RWPE1 (cell line): ENCODE results near the gene AKAP12.

ENCODE experiments used
- CTCF ChIA-PET: fragments of 350-600 bp; sonication (Branson Sonifier 250); formaldehyde crosslinking; extraction: SDS; loops from one replicate; lab custom pipeline; 2021; lab: Yijun Ruan, JAX
- POLR2A ChIA-PET: fragments of 400-600 bp; formaldehyde crosslinking; extraction: SDS; loops from one replicate; lab custom pipeline; 2020; ENCODE audit warnings: antibody characterized with exemption; ENCODE audit not compliant: low non-redundant PET; lab: Yijun Ruan, JAX
- DNase-seq: peaks from one replicate; pipeline ENCODE4 v3.0.0; 2012; ENCODE audit warnings: low spot score
- H3K27ac ChIP-seq: fragments of 450-650 bp; 2 replicates; pipeline ENCODE4 v1.5.1; 2017
- CTCF ChIP-seq: fragments of 450-650 bp; conservative IDR thresholded peaks from 2 replicates; pipeline ENCODE4 v1.5.1; 2017; ENCODE audit warnings: low read depth, mild to moderate bottlenecking

AKAP12 gene

GRCh38 chr6:151205721-151206600, 33.8 kb upstream of the AKAP12 start:
- DNase-seq, result no peak
- POLR2A ChIA-PET, result no interaction called here
- CTCF ChIA-PET, result interaction anchor here (1.2 kb wide), 1 partner anchor 139 kb away, joined by 3 read pairs; no protein-coding TSS in a partner anchor
- TF ChIP-seq CTCF, result no peak
- no peak overlapping the region for H3K27ac ChIP-seq

- DNase-seq, result no peak
- POLR2A ChIA-PET, result no interaction called here
- CTCF ChIA-PET, result interaction anchor here (0.6 kb wide), 1 partner anchor 25 kb away, joined by 5 read pairs; no protein-coding TSS in a partner anchor
- H3K27ac ChIP-seq, result no peak overlapping the region
- no peak for TF ChIP-seq CTCF
Observed at GRCh38 chr6:151207674-151208073, 32.1 kb upstream of the AKAP12 start.

- ChIA-PET POLR2A (interaction anchor here (0.6 kb wide), 1 partner anchor 1562 kb away, joined by 5 read pairs; no protein-coding TSS in a partner anchor), CTCF (interaction anchor here (0.6 to 1.1 kb wide), 3 partner anchors 91 to 173 kb away, joined by 3 to 5 read pairs (median 4); no protein-coding TSS in a partner anchor)
- DNase-seq, result peak; percentile 63
- no peak overlapping the region for H3K27ac ChIP-seq
- TF ChIP-seq CTCF, result no peak
Observed at GRCh38 chr6:151209071-151209831, 30.5 kb upstream of the AKAP12 start.

GRCh38 chr6:151211075-151211474, 28.7 kb upstream of the AKAP12 start:
- H3K27ac ChIP-seq, result no peak overlapping the region
- no peak for DNase-seq
- TF ChIP-seq CTCF, result no peak
- CTCF ChIA-PET, result no interaction called here
- POLR2A ChIA-PET, result no interaction called here

GRCh38 chr6:151213352-151213751, 26.4 kb upstream of the AKAP12 start:
- TF ChIP-seq CTCF, result no peak
- no peak overlapping the region for H3K27ac ChIP-seq
- CTCF ChIA-PET, result no interaction called here
- POLR2A ChIA-PET, result no interaction called here
- DNase-seq, result peak; percentile 17

GRCh38 chr6:151215999-151216398, 23.8 kb upstream of the AKAP12 start:
- no peak for TF ChIP-seq CTCF
- ChIA-PET CTCF (no interaction called here), POLR2A (no interaction called here)
- no peak overlapping the region for H3K27ac ChIP-seq
- no peak for DNase-seq
